Transverse colon (tissue), 4 donors: Measurements from ENCODE around the gene SH2B2. TPM values are rescaled to one million over a fixed set of nuclear protein-coding genes. Genes with fewer than 3 reads are reported as not detected.

ENCODE experiments used
- DNase-seq: peaks from one replicate; pipeline ENCODE4 v3.0.0-alpha.2; 2019
- H3K27ac ChIP-seq, 4 donors: fragments of 200-600 bp; sonication (generic); 2 replicates each; pipeline ENCODE4 v1.5.1; 2016 to 2018; ENCODE audit warnings: inconsistent platforms in 4 of 4
- H3K27me3 ChIP-seq: fragments of 200-600 bp; sonication (generic); 2 replicates; pipeline ENCODE4 v1.5.1; 2017; ENCODE audit warnings: inconsistent platforms
- H3K36me3 ChIP-seq, 4 donors: fragments of 200-600 bp; sonication (generic); 2 replicates each; pipeline ENCODE4 v1.5.1; 2017 to 2019; ENCODE audit warnings: inconsistent platforms in 4 of 4
- H3K4me1 ChIP-seq, 4 donors: fragments of 200-600 bp; sonication (generic); 2 replicates each; pipeline ENCODE4 v1.5.1; 2017 to 2020; ENCODE audit warnings: inconsistent platforms in 4 of 4
- H3K4me3 ChIP-seq, 4 donors: fragments of 200-600 bp; sonication (generic); 1 replicate in 1 of 4; 2 replicates in 3 of 4; pipeline versions ENCODE4 v1.5.1 to v1.6.1; 2017 to 2019; ENCODE audit warnings: inconsistent platforms in 4 of 4
- H3K9me3 ChIP-seq, 2 donors: fragments of 200-600 bp; sonication (generic); 2 replicates each; pipeline ENCODE4 v1.5.1; 2017 to 2019; ENCODE audit warnings: inconsistent platforms in 2 of 2
- EP300 ChIP-seq: sonication (generic); formaldehyde crosslinking; IDR thresholded peaks from one replicate; pipeline ENCODE4 v1.6.1; 2017; ENCODE audit warnings: antibody characterized with exemption, low read depth
- POLR2A ChIP-seq: fragments of 450-650 bp; IDR thresholded peaks from one replicate; pipeline ENCODE4 v1.6.1; 2016; ENCODE audit warnings: antibody characterized with exemption, mild to moderate bottlenecking, moderate library complexity
- POLR2AphosphoS5 ChIP-seq, 3 donors: sonication (generic); formaldehyde crosslinking; IDR thresholded peaks; one replicate each; pipeline ENCODE4 v1.6.1; 2016; ENCODE audit warnings: antibody characterized with exemption in 3 of 3
- WGBS, 2 donors: methylation state at CpG; one replicate each; pipeline ENCODE4 v1.1.5; 2018; ENCODE audit warnings: low coverage in 1 of 2; 5-methylcytosine and 5-hydroxymethylcytosine counted together
- in situ Hi-C, 4 donors: fragments of 200-750 bp; cut with MboI; loops; one replicate each; pipeline versions ENCODE4 v1.15.0 to v1.15.1; 2017; ENCODE audit warnings: low sequenced_read_pairs in 3 of 4, low pct_ligation_motif_present in 1 of 4, low pct_unique_long_range_greater_than_20kb in 1 of 4
- intact Hi-C: fragments of 100-400 bp; cut with DNase I; formaldehyde crosslinking; loops from one replicate; pipeline ENCODE4 v1.15.1; 2023; ENCODE audit warnings: low total_unique reads
- total RNA-seq, 4 donors: library from RNA; depleted of rRNA; stranded (reverse); fragments of >200 nt; gene quantifications; one replicate each; pipeline ENCODE4 v1.1.0, GENCODE V29; 2016
- TF ChIP-seq, protein P1 (sequence below), 5 experiments: fragments of 200-600 bp in 3 of 5; fragments of 450-650 bp in 2 of 5; sonication (generic) in 3 of 5; IDR thresholded peaks; 1 replicate in 2 of 5; 2 replicates in 3 of 5; pipeline ENCODE4 v1.5.1; 2016 to 2017; ENCODE audit warnings: antibody characterized with exemption in 5 of 5, inconsistent platforms in 3 of 5, mild to moderate bottlenecking in 2 of 5, moderate library complexity in 1 of 5

SH2B2 gene
- 1 to 10 TPM in 3 of 4 donors, not detected in 1; 2.0 to 7.6 (median 2.2) TPM for total RNA-seq

DNA sequence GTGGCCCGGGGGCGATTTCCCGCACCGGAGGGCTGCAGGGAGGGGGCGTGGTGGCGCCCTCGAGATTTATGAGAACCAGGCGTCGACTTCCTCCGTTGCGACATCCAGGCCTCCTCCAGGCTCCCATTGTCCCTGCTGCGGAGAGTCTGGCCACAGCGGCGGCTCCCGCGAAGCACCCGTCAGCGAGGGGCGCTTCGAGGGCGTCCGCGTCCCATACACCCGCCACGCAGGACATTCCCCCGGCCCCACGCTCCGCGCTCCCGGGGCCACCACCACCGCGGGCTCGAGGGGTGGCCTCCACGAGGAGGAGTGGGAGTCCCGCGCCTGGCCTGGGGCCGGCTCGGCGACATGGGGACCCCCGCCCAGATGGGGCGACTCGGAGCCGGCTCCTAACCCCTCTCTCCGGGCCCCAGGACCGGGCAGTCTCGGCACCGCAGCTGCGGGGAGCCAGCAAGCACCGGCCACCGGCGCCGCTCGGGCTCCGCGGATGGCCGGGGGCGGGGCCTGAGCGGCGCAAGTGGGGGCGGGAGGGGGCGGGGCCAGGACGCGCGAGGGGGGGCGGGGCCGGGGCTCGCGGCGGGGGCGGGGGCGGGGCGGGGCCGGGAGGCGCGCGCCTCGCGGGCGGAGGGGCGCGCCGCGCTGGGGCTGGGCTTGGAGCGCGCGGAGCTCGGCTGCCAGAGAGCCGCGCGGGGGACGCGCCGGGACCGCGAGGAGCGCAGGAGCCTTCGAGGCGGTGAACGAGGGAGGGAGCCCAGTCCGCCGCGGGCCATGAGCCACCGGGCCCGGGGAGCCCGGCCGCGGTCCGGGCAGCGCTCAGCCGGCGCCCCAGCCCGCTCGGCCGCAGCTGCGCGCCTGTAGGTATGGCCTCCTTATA, at the start of gene SH2B2:
Gene SH2B2, plus strand, starts transcription at position 632 of the 874 bp plus-strand sequence. CDS start 13,683 bp downstream, outside the sequence.
- H3K4me1 ChIP-seq = peaks cover 13 to 32% (median 26%) of the 10 kb centered on the region in 4 donors
- no peaks in the 10 kb centered on the region for H3K9me3 ChIP-seq
- no peaks in the 10 kb centered on the region for H3K36me3 ChIP-seq
- TF ChIP-seq, protein P1, sequence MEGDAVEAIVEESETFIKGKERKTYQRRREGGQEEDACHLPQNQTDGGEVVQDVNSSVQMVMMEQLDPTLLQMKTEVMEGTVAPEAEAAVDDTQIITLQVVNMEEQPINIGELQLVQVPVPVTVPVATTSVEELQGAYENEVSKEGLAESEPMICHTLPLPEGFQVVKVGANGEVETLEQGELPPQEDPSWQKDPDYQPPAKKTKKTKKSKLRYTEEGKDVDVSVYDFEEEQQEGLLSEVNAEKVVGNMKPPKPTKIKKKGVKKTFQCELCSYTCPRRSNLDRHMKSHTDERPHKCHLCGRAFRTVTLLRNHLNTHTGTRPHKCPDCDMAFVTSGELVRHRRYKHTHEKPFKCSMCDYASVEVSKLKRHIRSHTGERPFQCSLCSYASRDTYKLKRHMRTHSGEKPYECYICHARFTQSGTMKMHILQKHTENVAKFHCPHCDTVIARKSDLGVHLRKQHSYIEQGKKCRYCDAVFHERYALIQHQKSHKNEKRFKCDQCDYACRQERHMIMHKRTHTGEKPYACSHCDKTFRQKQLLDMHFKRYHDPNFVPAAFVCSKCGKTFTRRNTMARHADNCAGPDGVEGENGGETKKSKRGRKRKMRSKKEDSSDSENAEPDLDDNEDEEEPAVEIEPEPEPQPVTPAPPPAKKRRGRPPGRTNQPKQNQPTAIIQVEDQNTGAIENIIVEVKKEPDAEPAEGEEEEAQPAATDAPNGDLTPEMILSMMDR (IDR thresholded peaks at IDR 0.05) = peak in 1 of 5 experiments; percentile 13
- TF ChIP-seq EP300 (no peak), POLR2AphosphoS5 (IDR thresholded peaks at IDR 0.05) (peak in 2 of 3 donors; percentile 56 to 73), POLR2A (peak; percentile 53)
- peak within 1 kb of the TSS; percentile 72 to 99 (median 87) for H3K4me3 ChIP-seq
- H3K27ac ChIP-seq = peak within 1 kb of the TSS; percentile 78 to 87 (median 82)
- intact Hi-C loops (no loop called here), in situ Hi-C loops (loop anchor here in 2 of 4 donors (10.0 kb wide), 1 partner anchor 108 kb away; the partner anchor contains the start of gene PRKRIP1 (in 2 of the 2))
- H3K27me3 ChIP-seq = no peaks in the 10 kb centered on the region
- peak; percentile 74 for DNase-seq
- 1% methylated on average over 62 of the region's 116 CpGs; no CpG with 5 or more reads in 1 of the 2 donors for WGBS, 2 donors

DNA sequence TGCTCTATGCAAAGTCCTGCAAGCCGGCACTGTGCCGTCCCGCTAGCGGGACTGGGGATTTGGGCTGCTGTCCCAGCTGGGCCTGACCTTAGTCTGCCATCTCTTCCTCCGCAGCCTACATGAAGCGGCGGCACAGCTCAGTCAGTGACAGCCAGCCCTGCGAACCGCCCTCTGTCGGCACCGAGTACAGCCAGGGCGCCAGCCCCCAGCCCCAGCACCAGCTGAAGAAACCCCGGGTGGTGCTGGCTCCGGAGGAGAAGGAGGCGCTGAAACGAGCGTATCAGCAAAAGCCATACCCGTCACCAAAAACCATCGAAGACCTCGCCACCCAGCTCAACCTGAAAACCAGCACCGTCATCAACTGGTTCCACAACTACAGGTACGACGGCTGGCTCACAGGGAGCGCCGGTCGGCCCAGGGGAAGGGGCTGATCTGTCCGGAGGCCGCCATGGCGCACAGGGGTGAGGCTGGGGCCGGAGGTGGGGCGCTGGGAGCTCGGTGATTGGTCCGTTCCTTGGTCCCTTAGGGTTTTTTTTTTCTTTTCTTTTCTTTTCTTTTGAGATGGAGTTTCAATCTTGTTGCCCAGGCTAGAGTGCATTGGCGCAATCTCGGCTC, 47.4 kb upstream of the SH2B2 start:
- DNase-seq = no peak
- Histone ChIP-seq H3K4me1 (no peaks in the 10 kb centered on the region), H3K4me3 (no peak overlapping the region), H3K27ac (no peak overlapping the region), H3K27me3 (no peaks in the 10 kb centered on the region), H3K9me3 (no peaks in the 10 kb centered on the region), H3K36me3 (peaks cover 0 to 9% (median 0%) of the 10 kb centered on the region in 4 donors)
- 97 to 100% methylated on average over 2 to 35 of the region's 35 CpGs for WGBS, 2 donors
- TF ChIP-seq, protein P1 (IDR thresholded peaks at IDR 0.05) = no peak
- no peak for TF ChIP-seq EP300
- no peak for TF ChIP-seq POLR2A
- no peak for TF ChIP-seq POLR2AphosphoS5 (IDR thresholded peaks at IDR 0.05)
- intact Hi-C loops = no loop called here
- in situ Hi-C loops = loop anchor here in 3 of 4 donors (10.0 to 25.0 kb wide), 2 partner anchors 552 to 555 kb away; no protein-coding TSS in a partner anchor

DNA sequence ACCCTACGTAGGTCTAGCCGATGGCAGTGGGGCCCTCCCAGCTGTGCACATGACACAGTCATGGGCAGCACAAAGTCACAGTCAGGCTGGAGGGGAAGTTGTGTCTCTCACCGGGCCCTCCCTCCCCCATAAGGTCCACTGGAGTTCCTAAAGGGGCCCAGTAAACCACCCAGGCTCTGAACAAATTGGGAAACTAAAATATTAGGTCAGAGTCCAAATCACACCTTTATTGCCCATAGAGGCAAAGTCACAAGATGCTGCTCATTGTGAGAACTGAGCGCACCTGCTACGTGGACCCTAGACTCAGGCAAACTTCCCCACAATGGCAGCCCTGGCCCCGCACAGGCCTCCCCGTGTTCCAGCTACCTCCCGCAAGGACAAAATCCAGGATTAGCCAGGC, 45.2 kb upstream of the SH2B2 start:
- Histone ChIP-seq H3K4me1 (no peaks in the 10 kb centered on the region), H3K36me3 (peaks cover 0 to 9% (median 0%) of the 10 kb centered on the region in 4 donors), H3K4me3 (no peak overlapping the region), H3K27ac (no peak overlapping the region), H3K9me3 (no peaks in the 10 kb centered on the region), H3K27me3 (no peaks in the 10 kb centered on the region)
- in situ Hi-C loops = loop anchor here in 2 of 4 donors (25.0 kb wide), 1 partner anchor 554 kb away; no protein-coding TSS in a partner anchor
- no peak for TF ChIP-seq POLR2A
- no peak for TF ChIP-seq EP300
- no peak for TF ChIP-seq POLR2AphosphoS5 (IDR thresholded peaks at IDR 0.05)
- TF ChIP-seq, protein P1 (IDR thresholded peaks at IDR 0.05) = no peak
- WGBS, 2 donors = 88 to 100% methylated on average over 1 to 8 of the region's 8 CpGs
- intact Hi-C loops = loop anchor here (5.0 kb wide), 1 partner anchor 564 kb away; no protein-coding TSS in a partner anchor
- DNase-seq = no peak

DNA sequence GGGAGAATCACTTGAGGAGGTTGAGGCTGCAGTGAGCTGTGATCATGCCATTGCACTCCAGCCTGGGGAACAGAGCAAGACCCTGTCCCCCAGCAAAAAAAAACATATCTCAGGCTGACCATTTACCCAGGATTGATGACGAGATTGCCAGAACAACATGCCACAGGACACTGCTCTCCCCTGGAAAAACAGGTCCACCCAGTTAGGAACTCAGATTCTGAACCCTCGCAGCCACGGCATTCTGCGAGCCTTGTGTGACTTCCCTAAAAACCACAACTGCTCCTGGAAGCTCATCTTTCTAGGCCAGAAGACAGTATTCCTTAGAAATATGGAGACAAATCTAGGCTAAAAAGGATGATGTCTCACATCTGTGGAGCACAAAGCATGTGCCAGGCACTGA, 42.1 kb upstream of the SH2B2 start:
- in situ Hi-C loops = loop anchor here in 2 of 4 donors (25.0 kb wide), 1 partner anchor 557 kb away; no protein-coding TSS in a partner anchor
- Histone ChIP-seq H3K4me1 (no peaks in the 10 kb centered on the region), H3K27ac (no peak overlapping the region), H3K27me3 (no peaks in the 10 kb centered on the region), H3K9me3 (no peaks in the 10 kb centered on the region), H3K36me3 (peaks cover 0 to 11% (median 4%) of the 10 kb centered on the region in 4 donors), H3K4me3 (no peak overlapping the region)
- WGBS, 2 donors = 86% methylated on average over 4 of the region's 4 CpGs; no CpG with 5 or more reads in 1 of the 2 donors
- intact Hi-C loops = loop anchor here (5.0 kb wide), 1 partner anchor 567 kb away; no protein-coding TSS in a partner anchor
- no peak for DNase-seq
- TF ChIP-seq EP300 (no peak), POLR2A (no peak), POLR2AphosphoS5 (IDR thresholded peaks at IDR 0.05) (no peak)
- TF ChIP-seq, protein P1 (IDR thresholded peaks at IDR 0.05) = no peak
